Transverse colon (tissue), 4 donors: ENCODE measurements around the gene PSMC1.

Experiments used
- POLR2AphosphoS5 ChIP-seq, 3 donors: sonication (generic); formaldehyde crosslinking; IDR thresholded peaks; one replicate each; pipeline ENCODE4 v1.6.1; 2016; ENCODE audit warnings: antibody characterized with exemption in 3 of 3
- TF ChIP-seq, protein P1 (sequence below), 5 experiments: fragments of 200-600 bp in 3 of 5; fragments of 450-650 bp in 2 of 5; sonication (generic) in 3 of 5; IDR thresholded peaks; 1 replicate in 2 of 5; 2 replicates in 3 of 5; pipeline ENCODE4 v1.5.1; 2016 to 2017; ENCODE audit warnings: antibody characterized with exemption in 5 of 5, inconsistent platforms in 3 of 5, mild to moderate bottlenecking in 2 of 5, moderate library complexity in 1 of 5

GRCh38 chr14:90318016-90318415 is 61.7 kb downstream of the PSMC1 start:
- TF ChIP-seq, protein P1, sequence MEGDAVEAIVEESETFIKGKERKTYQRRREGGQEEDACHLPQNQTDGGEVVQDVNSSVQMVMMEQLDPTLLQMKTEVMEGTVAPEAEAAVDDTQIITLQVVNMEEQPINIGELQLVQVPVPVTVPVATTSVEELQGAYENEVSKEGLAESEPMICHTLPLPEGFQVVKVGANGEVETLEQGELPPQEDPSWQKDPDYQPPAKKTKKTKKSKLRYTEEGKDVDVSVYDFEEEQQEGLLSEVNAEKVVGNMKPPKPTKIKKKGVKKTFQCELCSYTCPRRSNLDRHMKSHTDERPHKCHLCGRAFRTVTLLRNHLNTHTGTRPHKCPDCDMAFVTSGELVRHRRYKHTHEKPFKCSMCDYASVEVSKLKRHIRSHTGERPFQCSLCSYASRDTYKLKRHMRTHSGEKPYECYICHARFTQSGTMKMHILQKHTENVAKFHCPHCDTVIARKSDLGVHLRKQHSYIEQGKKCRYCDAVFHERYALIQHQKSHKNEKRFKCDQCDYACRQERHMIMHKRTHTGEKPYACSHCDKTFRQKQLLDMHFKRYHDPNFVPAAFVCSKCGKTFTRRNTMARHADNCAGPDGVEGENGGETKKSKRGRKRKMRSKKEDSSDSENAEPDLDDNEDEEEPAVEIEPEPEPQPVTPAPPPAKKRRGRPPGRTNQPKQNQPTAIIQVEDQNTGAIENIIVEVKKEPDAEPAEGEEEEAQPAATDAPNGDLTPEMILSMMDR (IDR thresholded peaks at IDR 0.05) = no peak
- no peak for TF ChIP-seq POLR2AphosphoS5 (IDR thresholded peaks at IDR 0.05)
